GM10266 (cell line): Measurements from ENCODE around the gene BCCIP.

Experiments used
- DNase-seq: peaks from one replicate; pipeline ENCODE4 v3.0.0; 2012; ENCODE audit errors: extremely low spot score
- TF ChIP-seq, protein P1 (sequence below): IDR thresholded peaks from 2 replicates; pipeline ENCODE4 v1.5.1; 2012; ENCODE audit warnings: mild to moderate bottlenecking, low read depth; ENCODE audit not compliant: control insufficient read depth, insufficient read depth; ENCODE audit errors: missing control alignments

Gene BCCIP

GRCh38 chr10:125844751-125845221, 21.4 kb downstream of the BCCIP start:
- TF ChIP-seq, protein P1, sequence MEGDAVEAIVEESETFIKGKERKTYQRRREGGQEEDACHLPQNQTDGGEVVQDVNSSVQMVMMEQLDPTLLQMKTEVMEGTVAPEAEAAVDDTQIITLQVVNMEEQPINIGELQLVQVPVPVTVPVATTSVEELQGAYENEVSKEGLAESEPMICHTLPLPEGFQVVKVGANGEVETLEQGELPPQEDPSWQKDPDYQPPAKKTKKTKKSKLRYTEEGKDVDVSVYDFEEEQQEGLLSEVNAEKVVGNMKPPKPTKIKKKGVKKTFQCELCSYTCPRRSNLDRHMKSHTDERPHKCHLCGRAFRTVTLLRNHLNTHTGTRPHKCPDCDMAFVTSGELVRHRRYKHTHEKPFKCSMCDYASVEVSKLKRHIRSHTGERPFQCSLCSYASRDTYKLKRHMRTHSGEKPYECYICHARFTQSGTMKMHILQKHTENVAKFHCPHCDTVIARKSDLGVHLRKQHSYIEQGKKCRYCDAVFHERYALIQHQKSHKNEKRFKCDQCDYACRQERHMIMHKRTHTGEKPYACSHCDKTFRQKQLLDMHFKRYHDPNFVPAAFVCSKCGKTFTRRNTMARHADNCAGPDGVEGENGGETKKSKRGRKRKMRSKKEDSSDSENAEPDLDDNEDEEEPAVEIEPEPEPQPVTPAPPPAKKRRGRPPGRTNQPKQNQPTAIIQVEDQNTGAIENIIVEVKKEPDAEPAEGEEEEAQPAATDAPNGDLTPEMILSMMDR = no peak
- DNase-seq = no peak

- TF ChIP-seq, protein P1 = no peak
- no peak for DNase-seq
Measured at GRCh38 chr10:125845617-125846016, 22.3 kb downstream of the BCCIP start.

GRCh38 chr10:125846894-125847293, 23.5 kb downstream of the BCCIP start:
- no peak for DNase-seq
- TF ChIP-seq, protein P1 = no peak

GRCh38 chr10:125848371-125848770, 25.0 kb downstream of the BCCIP start:
- TF ChIP-seq, protein P1 = no peak
- DNase-seq = no peak

GRCh38 chr10:125848857-125849256, 25.5 kb downstream of the BCCIP start:
- TF ChIP-seq, protein P1 = no peak
- DNase-seq = no peak

DNA sequence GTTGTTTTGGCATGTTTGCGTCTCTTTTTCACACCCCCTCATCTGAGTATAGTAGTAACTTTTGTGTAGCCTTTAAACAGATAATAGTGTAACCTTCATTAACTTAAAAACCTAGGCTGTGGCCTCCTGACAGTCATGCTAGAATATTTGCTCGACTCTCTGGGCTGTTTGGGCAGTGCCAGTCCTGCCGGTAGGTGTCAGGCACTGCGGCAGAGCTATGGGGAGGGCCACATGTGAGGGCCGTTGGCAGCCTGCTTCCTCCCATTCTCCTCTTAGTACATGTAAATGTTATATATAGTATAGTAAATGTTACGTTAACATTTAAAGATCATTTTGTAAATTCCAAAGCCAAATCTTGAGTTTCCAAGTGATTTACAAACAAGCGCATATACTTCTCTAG, 26.1 kb downstream of the BCCIP start:
- TF ChIP-seq, protein P1 = no peak
- no peak for DNase-seq

GRCh38 chr10:125850766-125851731, 27.7 kb downstream of the BCCIP start:
- TF ChIP-seq, protein P1 = no peak

More at GRCh38 chr10:125850766-125851731, 27.7 kb downstream of the BCCIP start:
- no peak for DNase-seq
